Measurements from ENCODE around the gene SLC35F3. TPM values are rescaled to one million over a fixed set of nuclear protein-coding genes. Genes with fewer than 3 reads are reported as not detected.

Gene SLC35F3
- total RNA-seq, 1 donor from 2014 or later = 0.57 TPM

GRCh38 chr1:234108921-234109320 lies 204.4 kb downstream of the SLC35F3 start:
- H2AFZ ChIP-seq (ENCODE audit: low read depth, low read length) = no peak overlapping the region
- TF ChIP-seq CTCF (IDR thresholded peaks at IDR 0.05; ENCODE audit: insufficient read depth, low read depth, low read length) (no peak), EZH2 (IDR thresholded peaks at IDR 0.05; ENCODE audit: insufficient read depth, low read length) (no peak)
- no peak overlapping the region for H3K9ac ChIP-seq (ENCODE audit: low read length)

GRCh38 chr1:234109840-234110239 lies 205.4 kb downstream of the SLC35F3 start:
- H3K36me3 ChIP-seq (ENCODE audit: insufficient read depth, low read length) = no peaks in the 10 kb centered on the region
- no peaks in the 10 kb centered on the region for H4K20me1 ChIP-seq (ENCODE audit: insufficient read depth, low read length)
- Mint-ChIP-seq H3K27me3 (ENCODE audit: low read depth, unreplicated experiment) (no peaks in the 10 kb centered on the region), H3K9me3 (ENCODE audit: unreplicated experiment) (no peaks in the 10 kb centered on the region), H3K4me1 (ENCODE audit: low read depth, unreplicated experiment) (peaks cover 6% of the 10 kb centered on the region), H3K27ac (ENCODE audit: unreplicated experiment) (no peak overlapping the region), H3K36me3 (ENCODE audit: low read depth, unreplicated experiment) (no peaks in the 10 kb centered on the region), H3K4me3 (ENCODE audit: unreplicated experiment) (no peak overlapping the region)
- TF ChIP-seq EZH2 (IDR thresholded peaks at IDR 0.05; ENCODE audit: insufficient read depth, low read length) = no peak
- TF ChIP-seq CTCF (IDR thresholded peaks at IDR 0.05; ENCODE audit: insufficient read depth, low read depth, low read length) = no peak
- H3K27ac ChIP-seq (ENCODE audit: low read depth, low read length) = no peak overlapping the region
- no peaks in the 10 kb centered on the region for H3K79me2 ChIP-seq (ENCODE audit: insufficient read depth, low read length)
- no peak overlapping the region for H3K4me2 ChIP-seq (ENCODE audit: low read length)
- no peak overlapping the region for H2AFZ ChIP-seq (ENCODE audit: low read depth, low read length)
- H3K9me3 ChIP-seq (ENCODE audit: insufficient read depth, low read depth, low read length) = no peaks in the 10 kb centered on the region
- H3K9ac ChIP-seq (ENCODE audit: low read length) = no peak overlapping the region
- no peaks in the 10 kb centered on the region for H3K4me1 ChIP-seq (ENCODE audit: insufficient read depth, low read length)
- H3K4me3 ChIP-seq (ENCODE audit: insufficient read depth, low read depth, low read length) = no peak overlapping the region
- no peak for FAIRE-seq
- H3K27me3 ChIP-seq (ENCODE audit: insufficient read depth, low read length) = no peaks in the 10 kb centered on the region
- no peak for DNase-seq (ENCODE audit: low read depth)

More at GRCh38 chr1:234108921-234109320, 204.4 kb downstream of the SLC35F3 start:
- H3K4me3 Mint-ChIP-seq (ENCODE audit: unreplicated experiment) = no peak overlapping the region
- Histone ChIP-seq H4K20me1 (ENCODE audit: insufficient read depth, low read length) (no peaks in the 10 kb centered on the region), H3K27ac (ENCODE audit: low read depth, low read length) (no peak overlapping the region), H3K4me2 (ENCODE audit: low read length) (no peak overlapping the region), H3K27me3 (ENCODE audit: insufficient read depth, low read length) (no peaks in the 10 kb centered on the region), H3K4me3 (ENCODE audit: insufficient read depth, low read depth, low read length) (no peak overlapping the region), H3K9me3 (ENCODE audit: insufficient read depth, low read depth, low read length) (no peaks in the 10 kb centered on the region), H3K4me1 (ENCODE audit: insufficient read depth, low read length) (no peaks in the 10 kb centered on the region), H3K79me2 (ENCODE audit: insufficient read depth, low read length) (no peaks in the 10 kb centered on the region), H3K36me3 (ENCODE audit: insufficient read depth, low read length) (no peaks in the 10 kb centered on the region)
- no peaks in the 10 kb centered on the region for H3K9me3 Mint-ChIP-seq (ENCODE audit: unreplicated experiment)
- H3K27me3 Mint-ChIP-seq (ENCODE audit: low read depth, unreplicated experiment) = no peaks in the 10 kb centered on the region
- no peaks in the 10 kb centered on the region for H3K36me3 Mint-ChIP-seq (ENCODE audit: low read depth, unreplicated experiment)
- peaks cover 6% of the 10 kb centered on the region for H3K4me1 Mint-ChIP-seq (ENCODE audit: low read depth, unreplicated experiment)
- no peak overlapping the region for H3K27ac Mint-ChIP-seq (ENCODE audit: unreplicated experiment)
- FAIRE-seq (no peak), DNase-seq (ENCODE audit: low read depth) (peak; percentile 50)

DNA sequence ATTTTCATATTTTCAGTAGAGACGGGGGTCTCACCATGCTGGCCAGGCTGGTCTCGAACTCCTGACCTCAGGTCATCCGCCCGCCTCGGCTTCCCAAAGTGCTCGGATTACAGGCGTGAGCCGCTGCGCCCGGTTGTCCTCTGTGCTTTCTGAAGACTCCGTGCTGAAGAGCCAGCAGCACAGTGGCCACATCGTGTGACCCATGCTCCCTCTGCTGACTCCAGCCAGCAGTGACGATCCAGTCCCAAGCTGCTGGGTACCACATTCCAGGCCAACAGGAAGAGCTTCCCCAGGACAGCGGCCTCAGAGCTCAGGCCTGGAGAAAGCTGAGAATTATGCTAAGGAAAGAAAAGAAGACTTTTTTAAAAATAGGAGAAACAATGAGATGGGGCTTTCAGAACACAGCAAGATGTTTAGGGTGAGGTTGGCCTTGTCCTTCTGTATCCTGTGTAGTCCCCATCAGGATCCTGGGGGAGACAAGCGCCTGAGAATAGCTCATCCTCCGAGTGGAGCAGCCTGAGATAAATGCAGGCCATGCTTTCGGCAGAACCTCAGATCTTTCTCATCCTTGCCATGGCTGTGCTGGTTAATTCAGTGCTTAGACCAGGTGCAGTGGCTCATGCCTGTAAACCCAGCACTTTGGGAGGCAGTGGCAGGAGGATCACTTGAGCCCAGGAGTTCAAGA lies 207.1 kb downstream of the SLC35F3 start:
- Histone ChIP-seq H4K20me1 (ENCODE audit: insufficient read depth, low read length) (no peaks in the 10 kb centered on the region), H3K9ac (ENCODE audit: low read length) (no peak overlapping the region), H3K4me2 (ENCODE audit: low read length) (no peak overlapping the region), H3K4me1 (ENCODE audit: insufficient read depth, low read length) (no peaks in the 10 kb centered on the region), H3K4me3 (ENCODE audit: insufficient read depth, low read depth, low read length) (no peak overlapping the region), H3K27ac (ENCODE audit: low read depth, low read length) (no peak overlapping the region), H3K36me3 (ENCODE audit: insufficient read depth, low read length) (no peaks in the 10 kb centered on the region), H2AFZ (ENCODE audit: low read depth, low read length) (no peak overlapping the region), H3K79me2 (ENCODE audit: insufficient read depth, low read length) (no peaks in the 10 kb centered on the region), H3K27me3 (ENCODE audit: insufficient read depth, low read length) (no peaks in the 10 kb centered on the region), H3K9me3 (ENCODE audit: insufficient read depth, low read depth, low read length) (no peaks in the 10 kb centered on the region)
- FAIRE-seq (no peak), DNase-seq (ENCODE audit: low read depth) (peak; percentile 12)
- Mint-ChIP-seq H3K36me3 (ENCODE audit: low read depth, unreplicated experiment) (no peaks in the 10 kb centered on the region), H3K27ac (ENCODE audit: unreplicated experiment) (no peak overlapping the region), H3K9me3 (ENCODE audit: unreplicated experiment) (no peaks in the 10 kb centered on the region), H3K4me1 (ENCODE audit: low read depth, unreplicated experiment) (peaks cover 6% of the 10 kb centered on the region), H3K4me3 (ENCODE audit: unreplicated experiment) (no peak overlapping the region), H3K27me3 (ENCODE audit: low read depth, unreplicated experiment) (no peaks in the 10 kb centered on the region)
- no peak for TF ChIP-seq EZH2 (IDR thresholded peaks at IDR 0.05; ENCODE audit: insufficient read depth, low read length)
- peak; percentile 6 for TF ChIP-seq CTCF (IDR thresholded peaks at IDR 0.05; ENCODE audit: insufficient read depth, low read depth, low read length)

All from astrocyte (in vitro differentiated cells and primary cell).